GM19025 (cell line): Measurements from ENCODE around the gene RS1.

Experiments
- ATAC-seq: cut with Tn5 transposase; IDR thresholded peaks from one replicate; pipeline ENCODE4 v1.9.1; 2021; ENCODE audit warnings: mild to moderate bottlenecking, low read depth, moderate library complexity; ENCODE audit not compliant: unreplicated experiment

The RS1 gene

DNA sequence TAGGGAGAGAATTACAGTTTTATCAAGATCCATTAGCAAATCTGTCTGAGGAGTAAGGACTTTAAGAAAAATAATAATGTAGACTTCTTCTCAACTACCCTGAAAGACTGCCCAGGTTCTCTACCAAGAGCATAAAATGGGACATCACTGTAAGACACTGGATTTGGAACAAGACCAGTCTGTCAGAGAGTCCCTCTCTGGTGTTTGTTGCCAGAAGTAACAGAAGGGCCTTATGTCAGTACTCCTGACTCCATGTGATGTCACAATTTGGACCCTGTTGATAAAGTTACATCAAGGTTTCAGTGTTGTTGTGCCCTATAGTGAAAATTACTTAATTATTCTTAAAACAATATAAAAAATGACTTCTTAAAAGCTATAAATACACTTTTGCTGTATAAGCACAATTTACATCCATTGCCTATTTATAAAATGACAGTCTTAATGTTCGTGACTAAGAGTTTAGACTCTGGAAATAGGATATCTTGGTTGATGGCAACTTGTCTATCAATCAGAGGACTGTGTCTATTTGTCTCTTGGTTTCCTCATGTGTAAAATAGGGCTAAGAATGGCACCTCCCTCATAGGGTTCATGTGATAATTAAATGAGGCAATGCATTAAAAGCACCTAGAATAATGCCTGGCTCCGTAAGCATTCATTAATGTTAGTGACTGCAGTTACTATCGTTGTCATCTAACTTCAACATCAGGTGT is 57.8 kb downstream of the RS1 start:
- ATAC-seq, result no peak

GRCh38 chrX:18607966-18608365 is 63.9 kb downstream of the RS1 start:
- no peak for ATAC-seq

GRCh38 chrX:18598413-18598812 is 73.5 kb downstream of the RS1 start:
- ATAC-seq, result no peak

GRCh38 chrX:18596096-18596495 is 75.8 kb downstream of the RS1 start:
- no peak for ATAC-seq

DNA sequence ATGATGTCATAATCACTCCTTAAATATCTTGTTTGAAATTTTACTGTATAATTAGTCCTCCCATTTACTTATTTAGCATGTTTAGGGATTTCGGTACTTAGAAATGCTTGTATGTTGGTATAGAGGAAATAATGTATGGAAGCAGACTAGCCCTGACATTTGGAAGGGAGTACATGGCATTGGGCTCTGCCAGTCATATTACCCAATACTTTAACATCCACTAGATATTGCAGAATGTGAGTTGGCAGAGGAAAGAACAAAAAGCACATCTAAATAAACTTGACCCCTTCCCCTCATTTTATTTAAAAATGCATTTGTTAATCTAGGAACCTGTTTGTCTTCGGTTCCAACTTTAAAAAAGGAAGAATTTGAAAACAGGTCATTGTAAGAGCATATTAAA is 77.8 kb downstream of the RS1 start:
- ATAC-seq, result no peak

GRCh38 chrX:18591834-18592233 is 80.1 kb downstream of the RS1 start:
- no peak for ATAC-seq
